ENCODE results near the gene PDGFA. TPM values are rescaled to one million over a fixed set of nuclear protein-coding genes. Genes with fewer than 3 reads are reported as not detected.

The PDGFA gene
- total and polyA plus RNA-seq, 2 experiments from 2014 or later = 35.6 to 43.1 TPM

- Mint-ChIP-seq H3K4me3 (no peak overlapping the region), H3K4me1 (peaks cover 4% of the 10 kb centered on the region), H3K36me3 (ENCODE audit: low read depth) (no peaks in the 10 kb centered on the region; the same call in 2 of the 3 replicates), H3K27me3 (ENCODE audit: insufficient read depth, low read depth, poor library complexity) (peaks cover 20% of the 10 kb centered on the region), H3K27ac (no peak overlapping the region), H3K9me3 (peaks cover 4% of the 10 kb centered on the region; the same call in 2 of the 3 replicates)
- Histone ChIP-seq H3K27me3 (ENCODE audit: insufficient read depth) (no peaks in the 10 kb centered on the region), H2AFZ (no peak overlapping the region), H3K27ac (ENCODE audit: low read depth) (no peak overlapping the region), H3K4me1 (ENCODE audit: insufficient read depth) (peaks cover 3% of the 10 kb centered on the region; the same call in 1 of the 2 replicates), H3K36me3 (ENCODE audit: insufficient read depth) (no peaks in the 10 kb centered on the region), H3K79me2 (replicated peaks; ENCODE audit: insufficient read depth) (no peaks in the 10 kb centered on the region), H3K4me3 (no peak overlapping the region), H3F3A (replicated peaks; ENCODE audit: low read depth) (no peaks in the 10 kb centered on the region), H4K20me1 (replicated peaks; ENCODE audit: insufficient read depth) (no peaks in the 10 kb centered on the region), H3K9me2 (ENCODE audit: insufficient read depth) (no peaks in the 10 kb centered on the region), H3K4me2 (no peak overlapping the region)
- DNase-seq (ENCODE audit: low spot score) (no peak), ATAC-seq (no peak)
- TF ChIP-seq CTCF (conservative IDR thresholded peaks at IDR 0.05; ENCODE audit: low read depth in 2 of 2) = no peak
- TF ChIP-seq ZNF114 (CRISPR knock-in tag; IDR thresholded peaks at IDR 0.05) = no peak
- no peak for TF ChIP-seq ETS1 (IDR thresholded peaks at IDR 0.05)
- no peak for TF ChIP-seq POLR2AphosphoS5 (IDR thresholded peaks at IDR 0.05; ENCODE audit: low read depth)
- TF ChIP-seq ZNF462 (CRISPR knock-in tag; IDR thresholded peaks at IDR 0.05) = no peak
- TF ChIP-seq EZH2 (IDR thresholded peaks at IDR 0.05; ENCODE audit: low read depth, unreplicated experiment) = no peak
- TF ChIP-seq REST (IDR thresholded peaks at IDR 0.05; ENCODE audit: unreplicated experiment) = no peak
- TF ChIP-seq EZH2phosphoT487 (IDR thresholded peaks at IDR 0.05; ENCODE audit: unreplicated experiment) = no peak
Measured at GRCh38 chr7:540997-541396, 21.4 kb upstream of the PDGFA start.

All from GM23338 (cell line).